ENCODE data around the gene PRDM8.
"Not testable (repeated sequence)": the region's sequence is repeated elsewhere in the genome, so short reads cannot be mapped to it uniquely, and the experiment has no call there.

The PRDM8 gene

GRCh38 chr4:80231180-80231579, 33.9 kb downstream of the PRDM8 start:
- DNase-seq = peak; percentile 55

- DNase-seq = no peak
These were observed 35.5 kb downstream of the PRDM8 start for GRCh38 chr4:80232707-80233370.

- no peak for DNase-seq
These were observed 36.1 kb downstream of the PRDM8 start for GRCh38 chr4:80233390-80233789.

GRCh38 chr4:80235451-80235850, 38.1 kb downstream of the PRDM8 start:
- DNase-seq = peak; percentile 77

- DNase-seq = peak; percentile 98
These were observed 40.7 kb downstream of the PRDM8 start for GRCh38 chr4:80237992-80238391.

GRCh38 chr4:80239480-80240150, 42.3 kb downstream of the PRDM8 start:
- DNase-seq = peak; percentile 83

- DNase-seq = peak; percentile 85
These were observed 43.7 kb downstream of the PRDM8 start for GRCh38 chr4:80240976-80241375.

- no peak for DNase-seq
These were observed 46.1 kb downstream of the PRDM8 start for GRCh38 chr4:80243274-80244018.

GRCh38 chr4:80247484-80247883, 50.2 kb downstream of the PRDM8 start:
- not testable (repeated sequence) for DNase-seq

GRCh38 chr4:80249144-80249543, 51.8 kb downstream of the PRDM8 start:
- DNase-seq = no peak

- DNase-seq = no peak
These were observed 55.1 kb downstream of the PRDM8 start for GRCh38 chr4:80252427-80252826.

GRCh38 chr4:80252953-80253352, 55.6 kb downstream of the PRDM8 start:
- no peak for DNase-seq

- no peak for DNase-seq
These were observed 56.2 kb downstream of the PRDM8 start for GRCh38 chr4:80253510-80253909.

Data from fibroblast of skin of right quadriceps (primary cell).